GM18520 (cell line): Measurements from ENCODE around the gene AKAP12.

Experiments
- ATAC-seq: cut with Tn5 transposase; IDR thresholded peaks from one replicate; pipeline ENCODE4 v1.9.1; 2021; ENCODE audit not compliant: unreplicated experiment

AKAP12 gene

GRCh38 chr6:151402228-151402627 is 162.5 kb downstream of the AKAP12 start:
- no peak for ATAC-seq

GRCh38 chr6:151403919-151404308 is 164.1 kb downstream of the AKAP12 start:
- no peak for ATAC-seq
